Activated T-helper 2 cell treated with anti-CD3 and anti-CD28 coated beads, Interferon-gamma antibody, Interleukin-2, Interleukin-4, amounts not matched to agents 10 μg/mL and 5 μg/mL and 100 μg/mL, durations not matched to agents 14 hours and 24 hours and 36 hours (primary cell): Measurements from ENCODE around the gene RBM4B. TPM values are rescaled to one million over a fixed set of nuclear protein-coding genes. Genes with fewer than 3 reads are reported as not detected.

Experiments
- DNase-seq: peaks from one replicate; pipeline ENCODE4 v3.0.0; 2021; ENCODE audit warnings: low spot score
- H3K27ac Mint-ChIP-seq: one replicate; pipeline ENCODE4 v1.8.0; 2021; ENCODE audit warnings: mixed read lengths
- H3K27me3 Mint-ChIP-seq: one replicate; pipeline ENCODE4 v1.8.0; 2021; ENCODE audit warnings: low read depth, mixed read lengths
- H3K36me3 Mint-ChIP-seq: one replicate; pipeline ENCODE4 v1.8.0; 2021; ENCODE audit warnings: low read depth, mixed read lengths
- H3K4me1 Mint-ChIP-seq: one replicate; pipeline ENCODE4 v1.8.0; 2021; ENCODE audit warnings: low read depth, mixed read lengths
- H3K4me3 Mint-ChIP-seq: one replicate; pipeline ENCODE4 v1.8.0; 2021; ENCODE audit warnings: low read depth, mild to moderate bottlenecking, moderate library complexity, mixed read lengths
- H3K9me3 Mint-ChIP-seq: one replicate; pipeline ENCODE4 v1.8.0; 2021; ENCODE audit warnings: mixed read lengths
- intact Hi-C: fragments of 100-400 bp; cut with micrococcal nuclease; formaldehyde crosslinking; loops from one replicate; pipeline ENCODE4 v1.15.1; 2023
- total RNA-seq: library from RNA; stranded (reverse); gene quantifications from 2 replicates; pipeline ENCODE4 v1.2.3, GENCODE V29; 2022

RBM4B gene
- total RNA-seq, 1 donor from 2014 or later = 16.5 TPM

DNA sequence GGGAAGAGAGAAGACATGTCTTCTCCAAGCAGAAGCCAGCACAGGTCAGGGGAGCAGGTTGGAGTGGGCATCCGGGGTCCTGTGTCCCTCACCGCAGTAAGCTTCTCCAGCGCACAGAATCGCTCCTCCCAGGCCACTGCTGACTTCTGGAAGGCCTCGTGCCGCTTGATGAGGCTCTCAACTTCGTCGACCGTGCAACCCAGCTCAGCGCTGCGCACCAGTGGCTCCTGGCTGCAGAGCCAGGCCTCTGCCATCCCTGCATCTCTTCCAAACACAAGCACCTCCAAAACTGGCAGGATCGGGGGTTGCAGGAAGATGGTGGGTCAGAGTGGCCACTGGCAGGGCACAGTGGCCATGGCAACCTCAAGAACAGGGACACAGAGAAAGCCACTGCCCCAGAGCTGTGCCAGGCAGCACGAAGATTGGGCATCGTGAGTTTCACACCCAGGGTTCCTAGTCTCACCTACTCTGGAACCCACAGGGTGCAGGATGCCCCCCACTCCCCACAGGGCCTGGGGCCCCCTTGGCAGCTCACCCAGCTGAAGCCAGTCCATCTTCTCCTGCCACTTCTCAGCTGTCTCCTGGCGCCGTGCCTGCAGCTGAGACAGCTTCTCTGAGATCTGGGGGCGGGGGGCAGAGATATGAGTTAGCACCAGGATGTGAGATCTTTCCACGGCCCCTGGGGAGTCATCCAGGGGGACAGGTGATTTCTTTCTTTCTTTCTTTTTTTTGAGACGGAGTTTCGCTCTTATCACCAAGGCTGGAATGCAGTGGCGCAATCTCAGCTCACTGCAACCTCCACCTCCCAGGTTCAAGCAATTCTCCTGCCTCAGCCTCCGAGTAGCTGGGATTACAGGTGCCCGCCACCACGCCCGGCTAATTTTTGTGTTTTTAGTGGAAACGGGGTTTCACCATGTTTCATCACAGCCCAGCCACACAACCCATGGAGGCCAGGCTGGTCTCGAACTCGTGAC, 11.2 kb upstream of the RBM4B start:
- Mint-ChIP-seq H3K27ac (no peak overlapping the region), H3K4me3 (no peak overlapping the region), H3K27me3 (no peaks in the 10 kb centered on the region), H3K4me1 (no peaks in the 10 kb centered on the region), H3K9me3 (no peaks in the 10 kb centered on the region), H3K36me3 (no peaks in the 10 kb centered on the region)
- intact Hi-C loops = no loop called here
- no peak for DNase-seq

DNA sequence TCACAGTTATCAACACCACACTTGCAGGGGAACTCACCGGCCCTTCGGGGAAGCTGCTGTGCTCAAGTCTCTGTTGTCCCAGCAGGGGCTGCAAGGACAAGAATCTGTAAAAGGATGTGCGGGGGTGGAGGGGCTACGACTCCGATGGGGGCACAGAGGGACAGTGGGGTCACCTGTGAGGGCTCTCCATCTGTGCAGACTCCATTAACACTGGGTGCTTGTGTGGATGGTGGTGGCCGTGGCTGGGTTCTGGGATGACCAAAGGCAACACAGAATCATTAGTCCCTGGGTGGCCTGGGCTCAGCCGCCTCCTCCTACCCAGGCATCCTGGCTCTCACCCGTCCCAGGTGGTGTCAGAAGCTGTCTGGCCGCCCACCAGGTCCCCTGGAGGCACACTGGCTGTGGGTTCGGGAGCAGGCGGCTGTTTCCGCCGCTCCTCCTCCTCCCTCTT, 10.2 kb upstream of the RBM4B start:
- no peak for DNase-seq
- Mint-ChIP-seq H3K4me3 (no peak overlapping the region), H3K27ac (no peak overlapping the region), H3K27me3 (no peaks in the 10 kb centered on the region), H3K9me3 (no peaks in the 10 kb centered on the region), H3K4me1 (no peaks in the 10 kb centered on the region), H3K36me3 (no peaks in the 10 kb centered on the region)
- intact Hi-C loops = no loop called here

DNA sequence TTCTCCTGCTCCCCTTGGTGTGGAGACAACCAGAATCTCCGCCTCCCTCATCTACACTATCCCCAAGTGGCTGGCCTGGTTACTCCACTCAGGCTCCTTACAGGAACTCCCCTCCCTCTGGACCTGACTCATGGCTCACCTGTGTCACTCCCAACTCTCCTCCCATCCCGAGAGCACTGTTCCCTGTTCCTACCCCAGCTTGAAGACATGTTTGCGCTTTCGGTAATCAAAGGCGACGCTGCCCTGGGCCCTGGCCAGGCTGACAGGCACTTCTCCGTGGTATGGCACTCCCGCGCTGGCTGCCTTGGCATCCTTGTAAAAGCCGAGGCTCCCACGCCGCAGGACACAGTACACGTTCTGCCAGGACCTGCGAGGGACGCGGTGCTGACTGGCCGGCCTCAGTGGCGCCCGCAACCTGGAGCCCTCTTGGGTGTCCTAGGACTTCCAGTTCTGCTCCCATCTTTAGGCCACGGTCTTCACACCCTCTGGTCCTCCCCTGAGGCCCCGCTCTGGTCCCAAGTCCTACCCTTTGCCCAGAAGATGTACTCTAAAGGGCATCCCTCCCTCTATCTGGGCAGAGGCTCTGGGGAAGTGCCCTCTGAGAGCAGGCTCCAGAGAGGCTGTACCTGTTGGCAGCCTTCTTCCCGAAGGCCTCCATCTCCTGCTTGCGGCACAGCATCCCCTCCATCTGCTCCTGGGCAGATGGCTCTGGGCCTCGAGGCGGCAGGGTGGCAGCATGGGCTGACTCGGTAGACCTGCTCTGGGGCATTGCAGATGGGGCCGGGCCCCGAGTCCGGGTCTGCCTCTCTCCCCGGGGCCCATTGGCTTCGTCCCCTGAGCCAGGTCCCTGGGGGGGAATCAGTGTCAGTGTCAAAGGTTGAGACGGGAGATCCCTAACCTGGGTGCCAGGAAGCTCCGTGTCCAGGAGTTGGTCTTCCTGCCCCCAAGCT, 9.4 kb upstream of the RBM4B start:
- H3K36me3 Mint-ChIP-seq = no peaks in the 10 kb centered on the region
- no peaks in the 10 kb centered on the region for H3K9me3 Mint-ChIP-seq
- H3K27me3 Mint-ChIP-seq = no peaks in the 10 kb centered on the region
- no peak overlapping the region for H3K4me3 Mint-ChIP-seq
- no peak overlapping the region for H3K27ac Mint-ChIP-seq
- no peaks in the 10 kb centered on the region for H3K4me1 Mint-ChIP-seq
- intact Hi-C loops = no loop called here
- no peak for DNase-seq

DNA sequence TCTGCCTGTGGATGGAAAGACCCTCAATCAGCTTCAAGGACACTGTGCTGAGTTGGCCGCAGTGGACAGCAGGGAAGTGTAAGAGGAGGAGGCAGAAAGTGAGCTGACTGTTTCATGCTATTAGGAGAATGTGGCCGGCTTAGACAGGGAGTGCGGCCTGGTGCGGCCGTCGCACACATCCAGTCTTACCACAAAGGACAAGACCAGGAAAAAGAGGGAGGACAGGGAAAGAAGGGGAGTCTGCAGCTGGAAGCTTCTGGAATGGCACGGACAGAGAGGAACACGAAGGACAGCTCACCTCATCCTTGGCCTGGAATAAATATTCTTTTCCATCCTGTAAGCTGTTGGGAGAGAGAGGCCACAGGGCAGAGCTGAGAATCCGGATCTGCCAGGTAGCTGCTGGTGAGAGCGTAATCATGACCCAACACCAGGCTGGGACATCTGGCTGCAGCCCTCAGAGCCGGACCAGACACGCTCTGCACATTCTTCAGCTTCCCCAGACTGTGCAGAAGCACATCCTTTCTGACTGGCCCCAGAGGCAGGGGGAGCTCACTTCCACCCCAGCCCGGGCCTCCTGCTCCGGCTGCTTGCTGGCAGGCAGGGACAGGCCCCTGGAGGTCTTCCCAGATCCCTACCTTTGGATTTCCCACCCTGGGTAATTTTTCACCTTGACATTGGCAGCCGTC, 8.6 kb upstream of the RBM4B start:
- H3K4me1 Mint-ChIP-seq = no peaks in the 10 kb centered on the region
- H3K27me3 Mint-ChIP-seq = no peaks in the 10 kb centered on the region
- H3K9me3 Mint-ChIP-seq = no peaks in the 10 kb centered on the region
- no peak overlapping the region for H3K4me3 Mint-ChIP-seq
- no peak for DNase-seq
- intact Hi-C loops = no loop called here
- H3K27ac Mint-ChIP-seq = no peak overlapping the region
- no peaks in the 10 kb centered on the region for H3K36me3 Mint-ChIP-seq

DNA sequence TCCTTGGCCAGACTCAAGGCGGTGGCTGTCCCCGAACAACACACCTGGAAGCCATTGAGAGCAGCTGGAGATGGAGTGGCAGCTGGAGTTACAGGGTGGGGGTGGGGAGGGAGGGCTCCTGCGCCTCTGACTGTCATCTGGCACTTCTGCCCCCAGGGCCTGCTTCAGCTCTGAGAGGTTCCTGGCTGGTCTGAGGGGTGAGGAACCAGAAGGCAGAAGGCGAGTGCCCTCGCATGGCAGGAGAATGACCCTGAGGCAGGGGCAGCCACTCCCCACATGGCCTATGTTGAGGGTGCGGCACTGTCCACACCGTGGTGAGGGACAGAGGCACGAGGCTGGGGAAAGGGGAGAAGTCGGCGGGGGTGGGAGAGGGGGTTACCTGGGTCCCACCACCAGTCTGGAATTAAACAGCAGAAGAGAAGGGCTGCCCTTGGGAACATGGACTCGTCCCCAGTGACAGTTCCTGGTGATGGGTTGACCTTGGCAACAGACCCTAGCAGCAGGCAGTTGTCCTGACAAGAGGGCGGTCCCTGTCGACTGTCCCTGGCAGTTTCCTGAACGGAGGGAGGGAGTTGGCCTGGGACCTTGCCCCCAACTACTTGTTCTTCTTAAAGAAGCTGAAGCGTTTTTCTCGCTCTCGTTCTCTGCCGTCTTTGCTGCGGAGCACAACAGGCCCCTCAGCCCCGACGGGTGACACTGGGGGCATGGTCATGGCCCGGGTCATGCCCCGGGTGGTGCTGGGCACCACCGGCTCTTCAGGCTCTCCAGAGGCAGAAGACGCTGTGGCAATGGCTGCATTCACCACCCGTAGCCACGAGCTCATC, 7.8 kb upstream of the RBM4B start:
- Mint-ChIP-seq H3K9me3 (no peaks in the 10 kb centered on the region), H3K4me1 (no peaks in the 10 kb centered on the region), H3K27ac (no peak overlapping the region), H3K27me3 (no peaks in the 10 kb centered on the region), H3K4me3 (no peak overlapping the region), H3K36me3 (no peaks in the 10 kb centered on the region)
- DNase-seq = no peak
- intact Hi-C loops = no loop called here

DNA sequence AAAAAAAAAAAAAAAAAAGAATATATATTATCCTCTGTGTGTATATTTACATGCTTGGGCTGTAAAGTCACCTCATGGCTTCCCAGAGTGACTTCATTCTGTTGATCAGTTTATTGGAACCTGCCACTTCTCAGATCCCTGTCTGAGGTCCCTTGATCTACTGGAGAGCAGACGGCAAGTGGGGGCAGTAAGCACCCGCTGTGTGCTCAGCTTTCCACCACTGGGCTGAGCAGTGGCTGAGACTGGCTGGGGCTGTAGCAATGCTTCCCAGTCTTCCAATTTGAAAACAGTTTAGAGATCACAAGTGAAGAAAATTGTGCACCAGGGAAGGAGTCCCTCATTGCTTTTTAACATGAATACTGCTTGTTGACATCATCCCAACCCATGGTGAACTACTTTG, 6.9 kb upstream of the RBM4B start:
- Mint-ChIP-seq H3K4me1 (no peaks in the 10 kb centered on the region), H3K27me3 (no peaks in the 10 kb centered on the region), H3K4me3 (no peak overlapping the region), H3K9me3 (no peaks in the 10 kb centered on the region), H3K27ac (no peak overlapping the region), H3K36me3 (no peaks in the 10 kb centered on the region)
- intact Hi-C loops = no loop called here
- DNase-seq = no peak

DNA sequence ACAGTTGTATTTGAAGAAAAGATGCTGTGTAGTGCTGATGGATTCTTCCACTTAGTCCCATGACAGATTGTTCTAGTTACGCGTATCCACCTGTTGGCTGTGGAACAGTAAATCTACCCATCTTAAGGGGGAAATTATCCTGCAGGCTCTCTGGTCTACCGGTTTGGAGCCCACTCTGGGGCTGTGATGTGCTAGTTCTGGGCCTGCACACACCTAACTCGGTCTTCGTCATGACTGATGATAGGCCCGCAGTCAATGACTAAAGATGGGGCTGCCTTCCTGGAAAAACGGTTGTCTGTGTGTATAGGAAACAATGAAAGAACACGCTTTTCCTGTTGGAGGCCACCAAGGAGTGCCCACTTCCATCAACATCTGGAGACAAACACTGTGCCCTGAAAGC, 6.2 kb upstream of the RBM4B start:
- Mint-ChIP-seq H3K4me1 (no peaks in the 10 kb centered on the region), H3K27me3 (no peaks in the 10 kb centered on the region), H3K4me3 (no peak overlapping the region), H3K9me3 (no peaks in the 10 kb centered on the region), H3K36me3 (no peaks in the 10 kb centered on the region), H3K27ac (no peak overlapping the region)
- intact Hi-C loops = no loop called here
- DNase-seq = no peak

DNA sequence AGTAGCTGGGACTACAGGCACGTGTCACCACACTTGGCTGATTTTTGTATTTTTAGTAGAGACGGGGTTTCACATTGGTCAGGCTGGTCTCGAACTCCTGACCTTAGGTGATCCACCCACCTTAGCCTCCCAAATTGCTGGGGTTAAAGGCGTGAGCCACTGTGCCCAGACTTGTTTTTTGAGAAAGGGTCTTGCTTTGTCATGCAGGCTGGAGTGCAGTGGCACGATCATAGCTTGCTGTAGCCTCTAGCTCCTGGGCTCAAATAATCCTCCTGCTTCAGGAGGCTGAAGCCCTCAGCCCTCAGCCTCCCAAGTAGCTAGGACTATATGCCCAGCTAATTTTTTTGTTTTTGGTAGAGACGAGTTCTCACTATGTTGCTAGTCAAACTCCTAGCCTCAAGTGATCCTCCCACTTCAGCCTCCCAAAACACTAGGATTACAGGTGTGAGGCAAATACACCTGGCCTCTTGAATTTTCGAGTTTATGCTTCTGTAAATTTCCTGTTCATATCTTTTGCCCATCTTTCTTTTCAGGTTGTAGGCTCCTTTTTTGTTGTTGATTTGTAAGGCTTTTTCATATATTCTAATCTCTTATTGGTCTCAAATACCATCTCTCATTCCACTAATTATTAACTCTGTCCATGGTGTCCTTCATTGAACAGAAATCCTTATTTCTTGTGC, 3.4 kb upstream of the RBM4B start:
- intact Hi-C loops = no loop called here
- Mint-ChIP-seq H3K4me1 (peaks cover 16% of the 10 kb centered on the region), H3K9me3 (no peaks in the 10 kb centered on the region), H3K27ac (no peak overlapping the region), H3K27me3 (no peaks in the 10 kb centered on the region), H3K4me3 (no peak overlapping the region), H3K36me3 (peaks cover 9% of the 10 kb centered on the region)
- DNase-seq = no peak

DNA sequence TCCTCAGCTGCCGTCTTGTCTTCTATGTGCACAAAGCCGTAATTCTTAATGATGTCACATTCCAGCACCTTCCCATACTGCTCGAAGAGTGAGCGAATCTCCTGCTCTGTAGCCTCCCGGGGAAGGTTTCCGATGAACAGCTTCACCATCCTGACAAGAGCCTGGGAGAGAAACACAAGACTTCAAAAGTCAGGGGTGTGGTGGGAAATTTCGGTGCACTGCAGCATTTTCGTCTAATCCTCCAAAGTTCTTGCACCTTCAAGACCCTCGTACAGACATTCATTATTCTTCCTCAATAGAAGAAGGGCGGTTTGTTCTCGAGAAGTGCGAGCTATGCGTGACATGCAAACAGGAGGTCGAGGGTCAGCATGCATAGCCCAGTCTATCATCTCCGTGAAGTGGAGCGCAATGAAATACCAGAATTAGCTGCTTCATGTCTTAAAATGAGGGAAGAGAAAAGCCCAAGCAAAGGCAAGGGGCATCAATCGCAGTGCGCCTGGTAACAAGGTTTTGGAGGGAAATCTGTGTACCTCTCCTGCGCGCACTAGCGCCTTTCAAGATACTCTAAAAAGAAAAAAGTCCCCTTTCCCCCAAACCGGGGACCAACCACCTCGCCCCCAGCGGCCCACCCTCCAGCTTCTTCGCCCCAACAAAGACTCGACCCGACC, 622 bp downstream of the RBM4B start:
- Mint-ChIP-seq H3K27ac (peak overlapping the region; percentile 97), H3K4me3 (peak overlapping the region; percentile 92), H3K4me1 (peaks cover 30% of the 10 kb centered on the region), H3K27me3 (no peaks in the 10 kb centered on the region), H3K36me3 (peaks cover 15% of the 10 kb centered on the region), H3K9me3 (no peaks in the 10 kb centered on the region)
- intact Hi-C loops = loop anchor here (2.0 to 5.0 kb wide), 3 partner anchors 38 to 165 kb away; partner anchors contain the start of genes RBM4 and RCE1
- DNase-seq = no peak

DNA sequence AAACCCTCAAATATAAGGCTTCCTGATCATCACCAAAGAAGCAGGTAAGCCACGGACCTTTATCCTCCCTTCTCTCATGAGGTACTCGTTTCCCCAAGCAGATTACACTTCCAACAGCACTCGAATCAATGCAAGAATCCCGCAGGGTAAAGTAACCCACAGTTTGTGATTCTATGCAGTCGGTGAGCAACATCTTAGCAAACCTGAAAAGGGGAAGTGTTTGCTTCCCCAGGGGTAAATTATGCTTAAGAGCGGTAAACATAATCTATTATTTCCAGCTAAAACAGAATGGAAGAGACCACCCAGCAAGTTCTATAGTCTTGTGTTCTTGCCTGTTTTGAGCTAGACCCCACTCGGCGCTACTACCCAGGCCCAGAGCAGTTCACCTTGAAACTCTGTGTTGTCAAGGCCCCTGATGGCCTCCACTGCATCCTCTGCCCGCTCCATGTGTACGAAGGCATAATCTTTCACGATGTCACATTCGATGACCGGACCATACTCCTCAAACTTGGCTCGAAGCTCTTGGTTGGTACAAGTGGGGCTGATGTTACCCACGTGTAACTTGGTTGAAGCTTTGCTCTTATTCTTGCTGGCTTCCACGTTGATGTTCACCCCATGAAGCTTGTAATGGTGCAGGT, 1.3 kb downstream of the RBM4B start:
- no peaks in the 10 kb centered on the region for H3K9me3 Mint-ChIP-seq
- H3K27ac Mint-ChIP-seq = peak overlapping the region; percentile 97
- intact Hi-C loops = loop anchor here (2.0 to 5.0 kb wide), 3 partner anchors 38 to 166 kb away; partner anchors contain the start of genes RBM4 and RCE1
- peaks cover 15% of the 10 kb centered on the region for H3K36me3 Mint-ChIP-seq
- H3K4me1 Mint-ChIP-seq = peaks cover 30% of the 10 kb centered on the region
- DNase-seq = no peak
- no peaks in the 10 kb centered on the region for H3K27me3 Mint-ChIP-seq
- peak overlapping the region; percentile 92 for H3K4me3 Mint-ChIP-seq
